ENCODE data around the gene SNX13.
"Not testable (repeated sequence)": the region's sequence is repeated elsewhere in the genome, so short reads cannot be mapped to it uniquely, and the experiment has no call there.

SNX13 gene

GRCh38 chr7:17844022-17844421, 96.3 kb downstream of the SNX13 start:
- DNase-seq = no peak

GRCh38 chr7:17843041-17843440, 97.3 kb downstream of the SNX13 start:
- no peak for DNase-seq

GRCh38 chr7:17832820-17833355, 107.4 kb downstream of the SNX13 start:
- no peak for DNase-seq

DNA sequence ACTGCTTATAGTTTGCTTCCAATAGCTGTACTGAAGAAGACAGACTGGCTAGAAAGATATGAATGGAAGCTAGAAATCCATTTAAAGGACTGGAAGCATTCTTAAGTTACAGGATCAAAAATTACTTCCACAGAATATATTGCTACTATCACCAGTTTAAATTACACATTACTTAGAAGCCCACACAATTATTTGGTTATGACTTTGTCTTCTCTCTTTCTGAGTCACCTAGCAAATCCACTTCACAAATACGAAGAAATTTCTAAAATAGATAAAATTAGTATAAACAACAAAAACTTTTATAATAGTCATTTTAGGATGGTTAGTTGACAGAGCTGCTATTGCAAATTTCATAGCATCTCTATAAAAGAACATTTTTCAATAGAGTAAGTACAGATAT, 108.1 kb downstream of the SNX13 start:
- DNase-seq = no peak

DNA sequence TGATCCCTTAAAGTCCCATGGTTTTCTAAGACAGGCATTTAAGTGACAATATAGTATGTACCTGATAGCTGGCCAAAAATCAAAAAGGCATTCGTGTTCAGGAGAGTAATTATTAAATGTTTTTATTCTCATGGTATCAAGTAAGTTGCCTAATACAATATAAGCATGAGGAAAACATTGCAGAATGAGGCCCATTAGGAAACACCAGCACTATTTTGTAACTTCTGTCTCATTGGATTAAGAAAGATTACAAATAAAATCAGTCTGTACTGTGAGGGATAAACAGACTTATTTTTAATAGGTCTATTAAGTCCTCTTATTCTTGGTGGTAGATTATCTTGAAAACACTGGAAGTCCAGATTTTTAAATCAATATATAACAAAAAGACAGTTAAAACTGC, 110.1 kb downstream of the SNX13 start:
- DNase-seq = no peak

- no peak for DNase-seq
These were observed 111.3 kb downstream of the SNX13 start for GRCh38 chr7:17829001-17829400.

- no peak for DNase-seq
These were observed 117.6 kb downstream of the SNX13 start for GRCh38 chr7:17822547-17823173.

DNA sequence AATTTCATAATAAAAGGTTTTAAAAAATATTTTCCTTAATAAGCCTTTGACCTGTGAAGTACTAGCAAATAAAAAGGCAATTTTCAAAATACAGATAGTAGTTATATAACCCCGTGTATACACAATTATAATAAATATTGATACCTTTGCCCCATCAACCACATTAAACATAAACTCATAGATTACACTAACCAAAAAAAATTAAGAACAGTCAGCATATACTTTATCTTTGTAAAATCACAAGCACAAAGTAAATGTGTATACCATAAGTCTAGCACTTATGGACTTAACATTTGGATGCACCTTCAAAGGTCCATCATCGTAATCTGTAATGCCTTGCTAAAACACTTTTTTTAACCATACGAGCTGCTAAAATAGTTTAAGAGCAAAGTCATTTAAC, 123.4 kb downstream of the SNX13 start:
- no peak for DNase-seq

DNA sequence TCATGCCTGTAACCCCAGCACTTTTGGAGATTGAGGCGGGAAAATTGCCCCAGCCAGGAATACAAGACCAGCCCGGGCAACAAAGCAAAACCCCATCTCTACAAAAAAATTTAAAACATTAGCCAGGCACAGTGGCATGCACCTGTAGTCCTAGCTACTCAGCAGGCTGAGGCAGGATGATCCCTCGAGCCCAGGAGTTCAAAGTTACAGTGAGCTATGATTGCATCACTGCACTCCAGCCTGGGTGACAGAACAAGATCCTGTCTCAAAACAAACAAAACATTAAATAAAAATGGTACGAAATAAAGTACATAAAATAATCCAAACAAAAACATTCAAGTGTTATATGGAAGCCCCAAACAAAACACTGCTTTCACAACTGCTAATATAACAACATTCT, 125.0 kb downstream of the SNX13 start:
- DNase-seq = no peak

DNA sequence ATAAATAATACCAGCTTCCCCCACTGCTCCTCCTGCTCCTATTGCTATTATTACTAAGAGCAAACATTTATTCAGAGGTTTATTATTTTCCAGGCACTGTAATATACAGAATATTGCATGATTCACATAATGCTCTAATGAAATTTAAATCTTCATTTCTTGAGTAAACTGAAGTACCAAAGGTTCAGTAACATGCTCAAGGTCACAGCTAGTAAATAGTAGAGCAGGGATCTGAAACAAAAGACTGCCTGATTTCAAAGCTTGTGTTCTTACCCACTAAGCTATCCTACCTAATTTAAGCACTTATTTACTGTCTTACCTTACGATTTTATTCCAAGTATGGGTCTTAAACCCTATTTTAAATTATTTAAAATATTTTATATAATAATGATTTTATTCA, 126.2 kb downstream of the SNX13 start:
- no peak for DNase-seq

- not testable (repeated sequence) for DNase-seq
These were observed 131.1 kb downstream of the SNX13 start for GRCh38 chr7:17809215-17809614.

DNA sequence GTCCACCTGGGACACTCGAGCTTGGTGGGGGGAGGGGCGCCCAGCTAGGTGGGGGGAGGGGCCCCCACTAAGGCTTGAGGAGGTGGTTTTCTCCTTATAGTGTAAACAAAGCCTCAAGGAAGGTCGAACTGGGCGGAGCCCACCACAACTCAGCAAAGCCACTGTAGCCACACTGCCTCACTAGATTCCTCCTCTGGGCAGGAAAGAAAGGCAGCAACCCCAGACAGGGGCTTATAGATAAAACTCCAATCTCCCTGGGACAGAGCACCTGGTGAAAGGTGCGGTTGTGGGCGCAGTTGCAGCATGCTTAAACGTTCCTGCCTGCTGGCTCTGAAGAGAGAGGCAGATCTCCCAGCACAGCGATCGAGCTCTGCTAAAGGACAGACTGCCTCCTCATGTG, 133.1 kb downstream of the SNX13 start:
- DNase-seq = no peak

DNA sequence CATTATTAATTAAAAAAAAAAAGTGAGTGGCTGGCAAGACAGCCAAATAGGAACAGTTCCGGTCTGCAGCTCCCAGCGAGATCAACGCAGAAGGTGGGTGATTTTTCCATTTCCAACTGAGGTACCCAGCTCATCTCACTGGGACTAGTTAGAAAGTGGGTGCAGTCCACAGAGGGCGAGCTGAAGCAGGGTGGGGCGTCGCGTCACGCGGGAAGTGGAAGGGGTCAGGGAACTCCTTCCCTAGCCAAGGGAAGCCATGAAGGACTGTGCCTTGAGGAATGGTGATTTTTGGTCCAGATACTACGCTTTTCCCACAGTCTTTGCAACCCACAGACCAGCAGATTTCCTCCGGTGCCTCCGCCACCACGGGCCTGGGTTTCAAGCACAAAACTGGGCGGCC, 133.7 kb downstream of the SNX13 start:
- no peak for DNase-seq

GRCh38 chr7:17802056-17802455, 138.2 kb downstream of the SNX13 start:
- no peak for DNase-seq

DNA sequence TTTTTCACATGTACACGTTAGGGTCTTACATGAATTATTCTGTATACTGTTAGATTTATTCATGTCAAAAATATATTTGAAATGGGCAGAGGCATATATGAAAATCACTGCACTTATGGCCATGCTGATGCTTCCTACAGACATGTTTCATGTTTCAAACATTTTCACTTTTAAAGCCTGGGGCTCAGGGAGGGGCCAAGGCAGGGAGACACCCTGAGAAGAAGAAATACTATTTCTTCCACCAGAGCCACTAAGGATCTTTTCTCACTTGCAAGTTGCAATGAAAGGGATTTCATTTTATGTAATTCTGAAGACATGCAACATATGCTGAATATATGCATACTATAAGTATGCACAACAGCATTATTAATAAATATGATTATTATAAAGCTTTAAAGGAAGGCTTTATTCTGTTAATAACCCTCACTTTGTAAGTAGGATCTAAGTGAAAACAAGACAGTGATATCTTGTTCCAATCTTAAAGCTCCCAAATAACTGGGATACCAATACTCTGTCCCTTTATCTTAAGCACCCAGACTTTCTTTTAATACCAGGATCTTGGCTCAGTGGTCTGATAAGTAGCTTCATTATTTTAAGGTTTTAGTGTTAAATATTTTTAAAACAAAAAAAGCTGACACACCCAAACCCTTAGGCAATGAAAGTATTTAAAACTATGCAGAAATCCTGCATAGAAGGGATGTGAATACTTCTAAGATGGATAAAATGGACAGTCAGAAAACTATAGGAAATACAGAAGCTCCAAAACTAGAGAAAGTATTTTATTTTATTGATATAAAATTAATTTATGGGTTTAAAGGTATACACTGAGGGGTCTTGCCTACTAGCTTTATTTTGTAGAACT, 148.0 kb downstream of the SNX13 start:
- no peak for DNase-seq

DNA sequence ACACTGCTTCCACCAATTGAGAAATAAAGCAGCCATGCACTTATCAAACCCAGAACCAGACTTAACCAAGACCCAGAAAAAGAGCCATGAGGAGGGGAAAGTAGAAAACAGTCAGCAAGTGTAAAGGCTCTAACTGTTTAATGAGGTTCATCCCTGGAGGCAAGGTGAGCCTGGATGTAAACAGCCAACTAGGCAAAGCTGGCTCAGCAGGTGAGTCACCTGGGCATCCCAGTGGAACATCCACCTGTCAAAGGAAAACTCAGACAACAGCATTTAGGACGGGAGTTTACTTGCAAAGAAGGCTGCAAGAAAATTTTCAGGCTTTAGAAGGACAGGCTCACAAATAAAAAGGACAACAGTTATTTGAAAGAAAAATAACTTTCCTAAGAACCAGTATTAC, 153.0 kb downstream of the SNX13 start:
- DNase-seq = no peak

GRCh38 chr7:17786314-17786852, 153.9 kb downstream of the SNX13 start:
- no peak for DNase-seq

DNA sequence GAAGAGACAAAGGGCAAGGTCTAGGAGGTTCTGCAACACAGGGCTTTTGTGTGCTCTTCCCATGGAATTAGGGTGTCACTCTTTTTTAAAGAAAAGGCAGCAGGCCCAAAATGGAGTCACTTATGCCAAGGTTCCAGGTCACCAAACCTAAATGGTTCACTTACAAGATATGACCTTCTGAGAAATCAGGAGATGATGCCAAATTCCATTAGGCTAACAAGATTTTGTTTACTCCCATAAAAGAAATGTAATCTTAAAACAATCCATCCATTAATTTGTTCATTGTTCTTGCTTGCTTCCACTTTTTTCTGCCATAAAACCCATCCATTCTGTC, 158.1 kb downstream of the SNX13 start:
- no peak for DNase-seq

DNA sequence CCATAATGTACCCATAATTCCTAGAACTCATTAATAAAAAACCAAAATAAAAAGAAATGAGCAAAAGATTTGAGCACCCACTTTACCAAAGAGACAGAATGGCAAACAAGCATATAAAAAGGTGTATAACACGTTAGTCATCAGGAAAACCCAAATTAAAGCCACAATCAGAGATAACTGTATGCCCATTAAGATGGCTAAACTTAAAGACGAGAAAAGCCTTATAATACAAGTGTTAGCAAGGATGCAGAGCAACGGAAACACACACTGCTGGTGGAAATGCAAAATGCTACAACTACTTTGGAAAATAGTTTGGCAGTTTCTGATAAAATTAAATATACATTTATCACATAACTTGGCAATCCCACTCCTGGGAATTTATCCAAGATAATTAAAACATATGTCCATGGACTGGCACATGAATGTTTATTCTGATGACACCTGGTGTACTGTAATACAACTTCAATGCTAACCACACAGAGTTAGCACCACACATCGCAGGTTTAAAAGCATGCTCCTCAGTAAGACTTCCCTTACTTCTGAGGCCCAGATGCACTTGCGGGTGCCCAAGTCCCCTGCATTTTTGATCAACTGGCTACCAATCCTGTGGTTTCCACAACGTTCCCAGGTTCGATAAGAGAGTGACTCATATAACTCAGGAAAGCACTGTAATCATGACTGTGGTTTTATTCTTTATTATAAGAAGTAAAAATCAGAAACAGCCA, 158.6 kb downstream of the SNX13 start:
- no peak for DNase-seq

- DNase-seq = no peak
These were observed 160.9 kb downstream of the SNX13 start for GRCh38 chr7:17779381-17779780.

DNA sequence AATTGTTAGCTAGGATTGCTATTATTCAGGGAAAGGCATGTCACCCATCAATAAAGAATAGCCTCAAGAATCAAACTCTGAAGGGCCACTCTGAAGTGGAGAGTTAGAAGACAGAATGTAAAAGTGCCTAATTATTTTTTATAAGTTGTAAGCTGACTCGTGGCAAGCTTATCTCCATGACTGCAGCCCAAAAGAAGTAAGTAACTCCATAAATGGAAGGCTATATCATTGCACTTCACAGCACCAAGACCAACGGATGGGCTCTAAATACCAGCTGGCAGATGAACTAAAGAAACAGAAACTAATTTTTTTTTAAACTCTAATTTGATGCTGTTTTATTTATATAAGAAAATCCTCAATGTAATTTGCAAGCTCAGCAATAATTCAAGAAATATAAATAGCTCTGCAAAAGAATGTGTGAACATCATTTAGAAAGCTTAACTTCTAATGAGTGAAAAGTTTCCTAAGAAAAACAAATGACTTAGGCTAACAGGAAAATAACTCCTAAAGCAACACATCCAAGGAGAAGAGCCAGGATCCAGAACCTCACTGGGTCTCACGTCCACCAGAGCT, 165.5 kb downstream of the SNX13 start:
- no peak for DNase-seq

GRCh38 chr7:17774248-17774647, 166.0 kb downstream of the SNX13 start:
- DNase-seq = no peak

- DNase-seq = no peak
These were observed 167.0 kb downstream of the SNX13 start for GRCh38 chr7:17773289-17773626.
